K562 (cell line): Measurements from ENCODE around the gene MYO3B. TPM values are rescaled to one million over a fixed set of nuclear protein-coding genes. Genes with fewer than 3 reads are reported as not detected.

ENCODE experiments used
- CBX5 ChIP-seq: IDR thresholded peaks from 2 replicates; pipeline ENCODE4 v1.6.1; 2014; ENCODE audit warnings: low read depth, borderline replicate concordance
- KAT8 ChIP-seq: fragments of 450-650 bp; IDR thresholded peaks from 2 replicates; pipeline ENCODE4 v1.6.1; 2016; ENCODE audit warnings: low read depth, mild to moderate bottlenecking
- KLF6 ChIP-seq: fragments of 250-450 bp; sonication (Bioruptor Pico); IDR thresholded peaks from 2 replicates; pipeline ENCODE4 v1.4.0; 2020; ENCODE audit warnings: mild to moderate bottlenecking, moderate library complexity, borderline replicate concordance
- NCOA2 ChIP-seq, 2 experiments: fragments of 450-650 bp; IDR thresholded peaks; 2 replicates each; pipeline ENCODE4 v1.6.1; 2018; ENCODE audit warnings: mild to moderate bottlenecking in 2 of 2, moderate library complexity in 1 of 2; ENCODE audit not compliant: partially characterized antibody in 2 of 2
- PTTG1 ChIP-seq: fragments of 450-650 bp; IDR thresholded peaks from 2 replicates; pipeline ENCODE4 v1.6.1; 2016; ENCODE audit warnings: low read depth, mild to moderate bottlenecking, missing genetic modification characterization, missing compliant biosample characterization
- RBM14 ChIP-seq: fragments of 200-400 bp; formaldehyde crosslinking; IDR thresholded peaks from 2 replicates; pipeline ENCODE4 v1.6.1; 2018; ENCODE audit warnings: low read depth, mild to moderate bottlenecking, low read length, moderate library complexity, borderline replicate concordance; ENCODE audit not compliant: insufficient read depth
- SUPT5H ChIP-seq: fragments of 450-650 bp; IDR thresholded peaks from 2 replicates; pipeline ENCODE4 v1.6.1; 2016
- TAF7 ChIP-seq: fragments of 450-650 bp; IDR thresholded peaks from 2 replicates; pipeline ENCODE4 v1.6.1; 2016; ENCODE audit warnings: missing genetic modification characterization, missing compliant biosample characterization
- YY1 ChIP-seq, 3 experiments: IDR thresholded peaks; 2 replicates each; pipeline ENCODE4 v1.6.1; 2011; ENCODE audit warnings: low read length in 2 of 3, mild to moderate bottlenecking in 2 of 3, moderate library complexity in 2 of 3, borderline replicate concordance in 1 of 3, control low read depth in 1 of 3, low read depth in 1 of 3; ENCODE audit not compliant: insufficient read depth in 3 of 3, insufficient replicate concordance in 2 of 3, control insufficient read depth in 1 of 3, insufficient read length in 1 of 3; ENCODE audit errors: extremely low read depth in 1 of 3
- ZFP36 ChIP-seq: fragments of 150-350 bp; IDR thresholded peaks from 2 replicates; pipeline ENCODE4 v1.6.1; 2018; ENCODE audit warnings: low read length, low read depth; ENCODE audit not compliant: partially characterized antibody
- ZNF165 ChIP-seq: fragments of 250-450 bp; sonication (Bioruptor Pico); IDR thresholded peaks from 2 replicates; pipeline ENCODE4 v1.4.0; 2020; ENCODE audit warnings: borderline replicate concordance
- ZNF830 ChIP-seq: fragments of 250-450 bp; sonication (Bioruptor Pico); IDR thresholded peaks from 2 replicates; pipeline ENCODE4 v1.5.0; 2021; ENCODE audit warnings: mild to moderate bottlenecking
- polyA plus RNA-seq, 8 experiments: library from polyadenylated mRNA; depleted of rRNA in 4 of 8; stranded (reverse) in 5 of 8; unstranded in 3 of 8; fragments of >200 nt; fragmentation: Nextera tagmentation in 2 of 8; fragmentation: Illumina TruSeq in 1 of 8; extraction: Ambion mirVana in 2 of 8; extraction: Trizol in 1 of 8; gene quantifications; 2 replicates each; pipeline versions ENCODE4 v1.2.1 to v1.2.3, GENCODE V29; 2011 to 2014; ENCODE audit warnings: inconsistent platforms in 1 of 8, missing spikeins in 1 of 8
- total RNA-seq, 7 experiments: library from RNA; depleted of rRNA in 6 of 7; stranded (reverse); fragments of >200 nt in 6 of 7; fragmentation: Illumina TruSeq in 2 of 7; extraction: Trizol in 2 of 7; gene quantifications; 2 replicates each; pipeline versions ENCODE4 v1.2.1 to v1.2.3, GENCODE V29; 2011 to 2021; ENCODE audit warnings: low replicate concordance in 1 of 7
- TF ChIP-seq, protein P1 (sequence below): fragments of 250-450 bp; sonication (Bioruptor Pico); IDR thresholded peaks from 2 replicates; pipeline ENCODE4 v1.8.0; 2022; ENCODE audit warnings: moderate library complexity, mild to moderate bottlenecking, inconsistent platforms
- TF ChIP-seq, protein P2 (sequence below): fragments of 450-650 bp; formaldehyde crosslinking; IDR thresholded peaks from 2 replicates; pipeline ENCODE4 v1.4.0; 2020; ENCODE audit warnings: mild to moderate bottlenecking
- TF ChIP-seq, protein P3 (sequence below): conservative IDR thresholded peaks from 2 replicates; pipeline ENCODE4 v1.6.1; 2011; ENCODE audit warnings: low read depth, mild to moderate bottlenecking, low read length; ENCODE audit not compliant: control insufficient read depth
- TF ChIP-seq, protein P4 (sequence below): IDR thresholded peaks from 3 replicates; pipeline ENCODE4 v1.6.1; 2011; ENCODE audit warnings: borderline replicate concordance, mild to moderate bottlenecking; ENCODE audit not compliant: insufficient read length, insufficient read depth
- TF ChIP-seq, protein P5 (sequence below): fragments of 250-450 bp; sonication (Bioruptor Pico); IDR thresholded peaks from 2 replicates; pipeline ENCODE4 v1.5.0; 2020; ENCODE audit warnings: mild to moderate bottlenecking, borderline replicate concordance
- TF ChIP-seq, protein P6 (sequence below), 2 experiments: fragments of 150-350 bp in 1 of 2; IDR thresholded peaks; 2 replicates each; pipeline ENCODE4 v1.6.1; 2012 to 2016; ENCODE audit warnings: low read depth in 2 of 2, low read length in 2 of 2, mild to moderate bottlenecking in 1 of 2, moderate library complexity in 1 of 2

MYO3B gene
- total and polyA plus RNA-seq, 9 of the 15 experiments (the other 6 are each of a cell fraction or from before 2014, with no cell fraction given): 2.7 to 6.5 (median 3.6) TPM

DNA sequence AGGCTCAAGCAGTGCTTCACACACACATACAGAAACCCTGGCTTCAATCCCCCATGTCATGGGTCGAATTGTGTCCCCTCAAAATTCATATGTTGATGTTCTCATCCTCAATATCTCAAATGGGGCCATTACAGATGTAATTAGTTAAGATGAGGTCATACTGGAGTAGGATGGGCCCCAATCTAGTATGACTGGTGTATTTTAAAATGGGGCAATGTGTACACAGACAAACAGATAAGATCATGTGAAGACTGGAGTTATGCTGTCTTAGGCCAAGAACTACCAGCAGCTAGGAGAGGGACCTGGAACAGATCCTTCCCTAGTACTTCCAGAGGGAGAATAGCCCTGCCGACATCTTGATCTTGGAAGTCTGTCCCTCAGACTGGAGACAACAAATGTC is 167.7 kb downstream of the MYO3B start (continued):
- TF ChIP-seq PTTG1 (no peak), SUPT5H (no peak), RBM14 (no peak), ZNF830 (CRISPR knock-in tag) (no peak), CBX5 (no peak), TAF7 (tag) (no peak), YY1 (IDR thresholded peaks at IDR 0.05; ENCODE audit: borderline replicate concordance in 1 of 3, control insufficient read depth in 1 of 3, extremely low read depth in 1 of 3, insufficient read depth in 3 of 3, insufficient read length in 1 of 3, insufficient replicate concordance in 2 of 3, low read depth in 1 of 3, low read length in 2 of 3) (no peak), KAT8 (no peak), KLF6 (CRISPR knock-in tag) (no peak), ZNF165 (CRISPR knock-in tag) (no peak), NCOA2 (IDR thresholded peaks at IDR 0.05; ENCODE audit: partially characterized antibody in 2 of 2) (no peak), ZFP36 (no peak)
- TF ChIP-seq, protein P1, sequence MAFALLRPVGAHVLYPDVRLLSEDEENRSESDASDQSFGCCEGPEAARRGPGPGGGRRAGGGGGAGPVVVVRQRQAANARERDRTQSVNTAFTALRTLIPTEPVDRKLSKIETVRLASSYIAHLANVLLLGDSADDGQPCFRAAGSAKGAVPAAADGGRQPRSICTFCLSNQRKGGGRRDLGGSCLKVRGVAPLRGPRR (CRISPR knock-in tag): no peak
- TF ChIP-seq, protein P2, sequence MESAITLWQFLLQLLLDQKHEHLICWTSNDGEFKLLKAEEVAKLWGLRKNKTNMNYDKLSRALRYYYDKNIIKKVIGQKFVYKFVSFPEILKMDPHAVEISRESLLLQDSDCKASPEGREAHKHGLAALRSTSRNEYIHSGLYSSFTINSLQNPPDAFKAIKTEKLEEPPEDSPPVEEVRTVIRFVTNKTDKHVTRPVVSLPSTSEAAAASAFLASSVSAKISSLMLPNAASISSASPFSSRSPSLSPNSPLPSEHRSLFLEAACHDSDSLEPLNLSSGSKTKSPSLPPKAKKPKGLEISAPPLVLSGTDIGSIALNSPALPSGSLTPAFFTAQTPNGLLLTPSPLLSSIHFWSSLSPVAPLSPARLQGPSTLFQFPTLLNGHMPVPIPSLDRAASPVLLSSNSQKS (CRISPR knock-in tag): no peak
- TF ChIP-seq, protein P3, sequence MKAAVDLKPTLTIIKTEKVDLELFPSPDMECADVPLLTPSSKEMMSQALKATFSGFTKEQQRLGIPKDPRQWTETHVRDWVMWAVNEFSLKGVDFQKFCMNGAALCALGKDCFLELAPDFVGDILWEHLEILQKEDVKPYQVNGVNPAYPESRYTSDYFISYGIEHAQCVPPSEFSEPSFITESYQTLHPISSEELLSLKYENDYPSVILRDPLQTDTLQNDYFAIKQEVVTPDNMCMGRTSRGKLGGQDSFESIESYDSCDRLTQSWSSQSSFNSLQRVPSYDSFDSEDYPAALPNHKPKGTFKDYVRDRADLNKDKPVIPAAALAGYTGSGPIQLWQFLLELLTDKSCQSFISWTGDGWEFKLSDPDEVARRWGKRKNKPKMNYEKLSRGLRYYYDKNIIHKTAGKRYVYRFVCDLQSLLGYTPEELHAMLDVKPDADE: no peak
- TF ChIP-seq, protein P4, sequence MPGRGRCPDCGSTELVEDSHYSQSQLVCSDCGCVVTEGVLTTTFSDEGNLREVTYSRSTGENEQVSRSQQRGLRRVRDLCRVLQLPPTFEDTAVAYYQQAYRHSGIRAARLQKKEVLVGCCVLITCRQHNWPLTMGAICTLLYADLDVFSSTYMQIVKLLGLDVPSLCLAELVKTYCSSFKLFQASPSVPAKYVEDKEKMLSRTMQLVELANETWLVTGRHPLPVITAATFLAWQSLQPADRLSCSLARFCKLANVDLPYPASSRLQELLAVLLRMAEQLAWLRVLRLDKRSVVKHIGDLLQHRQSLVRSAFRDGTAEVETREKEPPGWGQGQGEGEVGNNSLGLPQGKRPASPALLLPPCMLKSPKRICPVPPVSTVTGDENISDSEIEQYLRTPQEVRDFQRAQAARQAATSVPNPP: no peak
- TF ChIP-seq, protein P5, sequence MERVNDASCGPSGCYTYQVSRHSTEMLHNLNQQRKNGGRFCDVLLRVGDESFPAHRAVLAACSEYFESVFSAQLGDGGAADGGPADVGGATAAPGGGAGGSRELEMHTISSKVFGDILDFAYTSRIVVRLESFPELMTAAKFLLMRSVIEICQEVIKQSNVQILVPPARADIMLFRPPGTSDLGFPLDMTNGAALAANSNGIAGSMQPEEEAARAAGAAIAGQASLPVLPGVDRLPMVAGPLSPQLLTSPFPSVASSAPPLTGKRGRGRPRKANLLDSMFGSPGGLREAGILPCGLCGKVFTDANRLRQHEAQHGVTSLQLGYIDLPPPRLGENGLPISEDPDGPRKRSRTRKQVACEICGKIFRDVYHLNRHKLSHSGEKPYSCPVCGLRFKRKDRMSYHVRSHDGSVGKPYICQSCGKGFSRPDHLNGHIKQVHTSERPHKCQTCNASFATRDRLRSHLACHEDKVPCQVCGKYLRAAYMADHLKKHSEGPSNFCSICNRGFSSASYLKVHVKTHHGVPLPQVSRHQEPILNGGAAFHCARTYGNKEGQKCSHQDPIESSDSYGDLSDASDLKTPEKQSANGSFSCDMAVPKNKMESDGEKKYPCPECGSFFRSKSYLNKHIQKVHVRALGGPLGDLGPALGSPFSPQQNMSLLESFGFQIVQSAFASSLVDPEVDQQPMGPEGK (CRISPR knock-in tag): no peak
- TF ChIP-seq, protein P6, sequence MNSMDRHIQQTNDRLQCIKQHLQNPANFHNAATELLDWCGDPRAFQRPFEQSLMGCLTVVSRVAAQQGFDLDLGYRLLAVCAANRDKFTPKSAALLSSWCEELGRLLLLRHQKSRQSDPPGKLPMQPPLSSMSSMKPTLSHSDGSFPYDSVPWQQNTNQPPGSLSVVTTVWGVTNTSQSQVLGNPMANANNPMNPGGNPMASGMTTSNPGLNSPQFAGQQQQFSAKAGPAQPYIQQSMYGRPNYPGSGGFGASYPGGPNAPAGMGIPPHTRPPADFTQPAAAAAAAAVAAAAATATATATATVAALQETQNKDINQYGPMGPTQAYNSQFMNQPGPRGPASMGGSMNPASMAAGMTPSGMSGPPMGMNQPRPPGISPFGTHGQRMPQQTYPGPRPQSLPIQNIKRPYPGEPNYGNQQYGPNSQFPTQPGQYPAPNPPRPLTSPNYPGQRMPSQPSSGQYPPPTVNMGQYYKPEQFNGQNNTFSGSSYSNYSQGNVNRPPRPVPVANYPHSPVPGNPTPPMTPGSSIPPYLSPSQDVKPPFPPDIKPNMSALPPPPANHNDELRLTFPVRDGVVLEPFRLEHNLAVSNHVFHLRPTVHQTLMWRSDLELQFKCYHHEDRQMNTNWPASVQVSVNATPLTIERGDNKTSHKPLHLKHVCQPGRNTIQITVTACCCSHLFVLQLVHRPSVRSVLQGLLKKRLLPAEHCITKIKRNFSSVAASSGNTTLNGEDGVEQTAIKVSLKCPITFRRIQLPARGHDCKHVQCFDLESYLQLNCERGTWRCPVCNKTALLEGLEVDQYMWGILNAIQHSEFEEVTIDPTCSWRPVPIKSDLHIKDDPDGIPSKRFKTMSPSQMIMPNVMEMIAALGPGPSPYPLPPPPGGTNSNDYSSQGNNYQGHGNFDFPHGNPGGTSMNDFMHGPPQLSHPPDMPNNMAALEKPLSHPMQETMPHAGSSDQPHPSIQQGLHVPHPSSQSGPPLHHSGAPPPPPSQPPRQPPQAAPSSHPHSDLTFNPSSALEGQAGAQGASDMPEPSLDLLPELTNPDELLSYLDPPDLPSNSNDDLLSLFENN (IDR thresholded peaks at IDR 0.05; ENCODE audit: low read depth in 2 of 2, low read length in 2 of 2): no peak
